Activated naive CD8-positive, alpha-beta T cell treated with anti-CD3 and anti-CD28 coated beads, Interleukin-2, amount 10 ng/mL, durations not matched to agents 7 days and 5 days (primary cell): ENCODE measurements around the gene COL20A1. TPM values are rescaled to one million over a fixed set of nuclear protein-coding genes. Genes with fewer than 3 reads are reported as not detected.

Experiments
- ATAC-seq: fragments of 150-1000 bp; cut with Tn5 transposase; one replicate; pipeline ENCODE4 v1.10.0; 2021; ENCODE audit warnings: low read depth, moderate library complexity
- POLR2A ChIA-PET: fragments of 350-600 bp; sonication (Branson Sonifier 250); formaldehyde crosslinking; loops from one replicate; lab custom pipeline; 2021; ENCODE audit warnings: antibody characterized with exemption; lab: Charles Lee
- DNase-seq: peaks from one replicate; pipeline ENCODE4 v3.0.0; 2021
- H3K27ac Mint-ChIP-seq: one replicate; pipeline ENCODE4 v1.8.0; 2022; ENCODE audit warnings: mild to moderate bottlenecking, mixed read lengths
- H3K27me3 Mint-ChIP-seq: one replicate; pipeline ENCODE4 v1.8.0; 2022; ENCODE audit warnings: mild to moderate bottlenecking, moderate library complexity, mixed read lengths
- H3K36me3 Mint-ChIP-seq: one replicate; pipeline ENCODE4 v1.8.0; 2021; ENCODE audit warnings: mild to moderate bottlenecking, mixed read lengths
- H3K4me1 Mint-ChIP-seq: one replicate; pipeline ENCODE4 v1.8.0; 2021; ENCODE audit warnings: mixed read lengths
- H3K4me3 Mint-ChIP-seq: one replicate; pipeline ENCODE4 v1.8.0; 2022; ENCODE audit warnings: mild to moderate bottlenecking, moderate library complexity, mixed read lengths
- H3K9me3 Mint-ChIP-seq: one replicate; pipeline ENCODE4 v1.8.0; 2021; ENCODE audit warnings: mixed read lengths
- total RNA-seq, 2 experiments: library from RNA; stranded (reverse); gene quantifications; one replicate each; pipeline ENCODE4 v1.2.3, GENCODE V29; 2021

COL20A1 gene
- total RNA-seq, 2 experiments from 2014 or later: 0.26 TPM; not detected in 1

GRCh38 chr20:63314566-63315239 is 21.7 kb downstream of the COL20A1 start:
- peak; percentile 26 for DNase-seq
- no peaks in the 10 kb centered on the region for H3K36me3 Mint-ChIP-seq
- H3K27ac Mint-ChIP-seq: no peak overlapping the region
- H3K4me1 Mint-ChIP-seq: no peaks in the 10 kb centered on the region
- no peak for ATAC-seq
- no peaks in the 10 kb centered on the region for H3K27me3 Mint-ChIP-seq
- H3K4me3 Mint-ChIP-seq: no peak overlapping the region
- no peaks in the 10 kb centered on the region for H3K9me3 Mint-ChIP-seq
- POLR2A ChIA-PET: no interaction called here

- Mint-ChIP-seq H3K36me3 (no peaks in the 10 kb centered on the region), H3K27me3 (no peaks in the 10 kb centered on the region), H3K9me3 (no peaks in the 10 kb centered on the region), H3K4me3 (no peak overlapping the region), H3K27ac (no peak overlapping the region), H3K4me1 (no peaks in the 10 kb centered on the region)
- POLR2A ChIA-PET: no interaction called here
- DNase-seq: no peak
- ATAC-seq: no peak
These were observed 22.3 kb downstream of the COL20A1 start for GRCh38 chr20:63315240-63315689.

GRCh38 chr20:63315731-63316491 is 22.9 kb downstream of the COL20A1 start:
- POLR2A ChIA-PET: no interaction called here
- Mint-ChIP-seq H3K36me3 (no peaks in the 10 kb centered on the region), H3K27ac (no peak overlapping the region), H3K4me3 (no peak overlapping the region), H3K27me3 (no peaks in the 10 kb centered on the region), H3K9me3 (no peaks in the 10 kb centered on the region), H3K4me1 (no peaks in the 10 kb centered on the region)
- ATAC-seq (no peak), DNase-seq (peak; percentile 14)

GRCh38 chr20:63316502-63316921 is 23.5 kb downstream of the COL20A1 start:
- no peak overlapping the region for H3K27ac Mint-ChIP-seq
- no peaks in the 10 kb centered on the region for H3K4me1 Mint-ChIP-seq
- DNase-seq (peak; percentile 17), ATAC-seq (no peak)
- H3K9me3 Mint-ChIP-seq: no peaks in the 10 kb centered on the region
- POLR2A ChIA-PET: no interaction called here
- no peak overlapping the region for H3K4me3 Mint-ChIP-seq
- no peaks in the 10 kb centered on the region for H3K36me3 Mint-ChIP-seq
- H3K27me3 Mint-ChIP-seq: no peaks in the 10 kb centered on the region

GRCh38 chr20:63317061-63317460 is 24.1 kb downstream of the COL20A1 start:
- DNase-seq: no peak
- Mint-ChIP-seq H3K27me3 (no peaks in the 10 kb centered on the region), H3K9me3 (no peaks in the 10 kb centered on the region), H3K36me3 (no peaks in the 10 kb centered on the region), H3K4me1 (no peaks in the 10 kb centered on the region), H3K27ac (no peak overlapping the region), H3K4me3 (no peak overlapping the region)
- no peak for ATAC-seq
- POLR2A ChIA-PET: no interaction called here

GRCh38 chr20:63317601-63318291 is 24.8 kb downstream of the COL20A1 start:
- peak; percentile 18 for DNase-seq
- POLR2A ChIA-PET: no interaction called here
- H3K4me3 Mint-ChIP-seq: no peak overlapping the region

GRCh38 chr20:63318391-63319163 is 25.6 kb downstream of the COL20A1 start:
- no peak overlapping the region for H3K27ac Mint-ChIP-seq

More at GRCh38 chr20:63317601-63318291, 24.8 kb downstream of the COL20A1 start:
- Mint-ChIP-seq H3K4me1 (no peaks in the 10 kb centered on the region), H3K36me3 (no peaks in the 10 kb centered on the region), H3K27me3 (peaks cover under 1% of the 10 kb centered on the region), H3K27ac (no peak overlapping the region), H3K9me3 (no peaks in the 10 kb centered on the region)
- no peak for ATAC-seq

GRCh38 chr20:63319164-63320040 is 26.4 kb downstream of the COL20A1 start:
- peaks cover 11% of the 10 kb centered on the region for H3K27me3 Mint-ChIP-seq
- POLR2A ChIA-PET: no interaction called here
- no peaks in the 10 kb centered on the region for H3K4me1 Mint-ChIP-seq
- H3K4me3 Mint-ChIP-seq: no peak overlapping the region
- DNase-seq (peak; percentile 19), ATAC-seq (no peak)
- H3K9me3 Mint-ChIP-seq: no peaks in the 10 kb centered on the region
- no peaks in the 10 kb centered on the region for H3K36me3 Mint-ChIP-seq
- no peak overlapping the region for H3K27ac Mint-ChIP-seq

More at GRCh38 chr20:63318391-63319163, 25.6 kb downstream of the COL20A1 start:
- POLR2A ChIA-PET: no interaction called here
- no peaks in the 10 kb centered on the region for H3K36me3 Mint-ChIP-seq
- H3K9me3 Mint-ChIP-seq: no peaks in the 10 kb centered on the region
- ATAC-seq (no peak), DNase-seq (peak; percentile 24)
- H3K27me3 Mint-ChIP-seq: peaks cover 9% of the 10 kb centered on the region
- no peak overlapping the region for H3K4me3 Mint-ChIP-seq
- no peaks in the 10 kb centered on the region for H3K4me1 Mint-ChIP-seq

- Mint-ChIP-seq H3K36me3 (no peaks in the 10 kb centered on the region), H3K4me1 (no peaks in the 10 kb centered on the region), H3K4me3 (no peak overlapping the region), H3K27me3 (peaks cover 11% of the 10 kb centered on the region), H3K27ac (no peak overlapping the region), H3K9me3 (no peaks in the 10 kb centered on the region)
- POLR2A ChIA-PET: no interaction called here
- no peak for ATAC-seq
- DNase-seq: peak; percentile 26
These were observed 27.1 kb downstream of the COL20A1 start for GRCh38 chr20:63320041-63320511.

- H3K9me3 Mint-ChIP-seq: no peaks in the 10 kb centered on the region
- H3K4me1 Mint-ChIP-seq: no peaks in the 10 kb centered on the region
- H3K4me3 Mint-ChIP-seq: no peak overlapping the region
- ATAC-seq (no peak), DNase-seq (no peak)
- POLR2A ChIA-PET: no interaction called here
- H3K27me3 Mint-ChIP-seq: peaks cover 11% of the 10 kb centered on the region
- no peaks in the 10 kb centered on the region for H3K36me3 Mint-ChIP-seq
- no peak overlapping the region for H3K27ac Mint-ChIP-seq
These were observed 27.7 kb downstream of the COL20A1 start for GRCh38 chr20:63320616-63321147.

GRCh38 chr20:63321148-63321831 is 28.3 kb downstream of the COL20A1 start:
- Mint-ChIP-seq H3K4me1 (no peaks in the 10 kb centered on the region), H3K27me3 (peaks cover 11% of the 10 kb centered on the region), H3K27ac (no peak overlapping the region), H3K4me3 (no peak overlapping the region), H3K9me3 (no peaks in the 10 kb centered on the region), H3K36me3 (no peaks in the 10 kb centered on the region)
- ATAC-seq (no peak), DNase-seq (no peak)
- POLR2A ChIA-PET: no interaction called here
